GM21786 (cell line): ENCODE measurements around the gene NTSR1.

ENCODE experiments used
- ATAC-seq: cut with Tn5 transposase; IDR thresholded peaks from one replicate; pipeline ENCODE4 v1.9.1; 2021; ENCODE audit not compliant: unreplicated experiment

NTSR1 gene

DNA sequence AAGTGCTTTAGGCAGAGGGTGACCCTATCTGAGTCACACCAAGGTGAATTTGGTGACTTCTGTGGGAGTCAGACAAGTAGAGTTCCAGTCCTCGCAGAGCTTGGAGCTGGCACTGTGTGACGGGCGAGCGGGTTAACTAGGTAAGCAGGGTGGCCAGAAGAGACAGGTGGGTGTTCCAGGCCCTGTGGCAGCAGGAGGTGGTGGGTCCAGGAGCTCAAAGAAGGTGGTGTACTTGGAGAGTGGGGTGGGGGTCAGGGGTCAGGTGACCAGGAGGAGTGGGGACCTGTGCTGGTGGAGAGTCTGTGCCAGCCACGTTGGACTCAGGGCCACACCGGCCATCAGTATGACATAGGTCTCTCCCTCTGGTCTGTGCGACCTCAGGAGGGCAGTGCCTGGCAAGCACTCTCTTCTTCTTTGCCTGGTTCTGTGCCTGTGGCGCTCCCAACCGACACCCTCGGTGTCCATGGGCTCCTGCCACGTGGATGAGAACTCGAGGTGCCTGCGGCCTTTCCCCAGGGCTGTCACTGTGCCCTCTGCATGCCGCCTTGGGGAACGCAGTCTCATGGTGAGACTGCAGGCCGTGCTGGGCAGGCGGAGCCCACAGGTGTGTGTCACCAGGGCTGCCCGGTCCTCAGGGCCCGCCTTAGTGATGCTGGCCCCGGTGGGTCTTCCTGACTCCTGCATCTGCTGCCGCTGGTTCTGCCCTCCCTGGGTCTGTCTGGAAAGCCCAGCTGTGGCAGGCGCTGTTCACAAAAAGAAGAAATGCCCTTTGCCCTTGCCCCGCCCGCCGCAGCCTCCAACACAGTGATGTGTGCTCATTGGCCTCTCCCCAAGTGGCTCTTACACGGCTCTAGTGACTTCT is 89.3 kb downstream of the NTSR1 start:
- ATAC-seq = no peak

GRCh38 chr20:62799036-62799435 is 90.4 kb downstream of the NTSR1 start:
- ATAC-seq = no peak

- no peak for ATAC-seq
Measured at GRCh38 chr20:62799459-62799858, 90.8 kb downstream of the NTSR1 start.

DNA sequence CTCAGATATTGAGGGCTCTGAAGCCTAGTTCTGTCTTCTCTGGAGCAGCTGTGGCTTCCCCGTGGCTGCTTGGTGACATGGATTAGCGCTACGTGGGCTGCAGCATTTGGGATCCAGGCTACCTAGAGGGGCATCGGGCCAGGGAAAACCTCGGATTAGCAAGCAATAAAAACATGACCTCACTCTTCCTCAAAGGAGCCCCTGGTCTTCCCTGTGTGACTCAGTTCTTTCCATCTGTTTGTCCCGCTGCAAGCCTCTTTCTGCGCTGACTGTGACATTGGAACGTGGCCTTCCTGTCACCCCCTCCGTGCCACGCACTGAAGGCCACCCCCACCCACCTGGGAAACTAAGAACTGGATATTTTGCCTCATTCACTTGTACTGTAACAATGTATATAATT is 91.2 kb downstream of the NTSR1 start:
- ATAC-seq = no peak

- no peak for ATAC-seq
Measured at GRCh38 chr20:62800314-62801259, 92.0 kb downstream of the NTSR1 start.

DNA sequence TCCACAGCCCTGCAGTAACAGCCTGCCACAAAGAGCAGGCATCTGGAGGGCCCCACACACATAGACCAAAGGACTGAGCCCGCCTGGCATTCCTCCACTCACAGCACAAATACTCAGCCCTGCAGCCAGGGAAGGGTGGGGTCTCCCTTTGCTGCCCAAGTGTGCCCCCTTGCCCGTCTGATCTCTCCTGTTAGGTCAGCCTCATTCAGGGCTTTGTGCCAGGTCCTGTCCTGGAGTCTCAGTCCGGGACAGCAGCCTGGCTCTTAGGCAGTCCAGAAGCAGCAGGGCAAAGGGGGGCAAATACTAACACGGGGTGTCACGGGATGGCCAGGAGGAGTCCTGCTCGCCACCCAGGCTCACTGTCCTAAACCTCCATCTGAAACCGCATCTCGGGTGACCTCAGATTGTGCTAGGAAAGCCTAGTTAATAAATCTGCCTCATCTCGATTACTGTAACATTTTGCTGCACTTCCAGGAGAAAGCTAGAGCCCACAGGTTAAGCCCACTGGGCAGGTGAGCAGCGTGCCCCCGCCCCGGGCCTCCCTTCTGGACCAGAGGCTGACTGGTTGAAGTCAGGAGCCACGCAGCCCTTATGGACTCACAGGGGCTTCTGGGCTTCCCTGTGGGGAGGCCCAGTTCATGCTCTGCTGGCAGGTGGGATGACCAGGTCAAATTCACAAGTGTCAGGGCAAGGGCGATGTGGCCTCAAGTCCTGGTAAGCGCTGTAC is 92.8 kb downstream of the NTSR1 start:
- no peak for ATAC-seq

DNA sequence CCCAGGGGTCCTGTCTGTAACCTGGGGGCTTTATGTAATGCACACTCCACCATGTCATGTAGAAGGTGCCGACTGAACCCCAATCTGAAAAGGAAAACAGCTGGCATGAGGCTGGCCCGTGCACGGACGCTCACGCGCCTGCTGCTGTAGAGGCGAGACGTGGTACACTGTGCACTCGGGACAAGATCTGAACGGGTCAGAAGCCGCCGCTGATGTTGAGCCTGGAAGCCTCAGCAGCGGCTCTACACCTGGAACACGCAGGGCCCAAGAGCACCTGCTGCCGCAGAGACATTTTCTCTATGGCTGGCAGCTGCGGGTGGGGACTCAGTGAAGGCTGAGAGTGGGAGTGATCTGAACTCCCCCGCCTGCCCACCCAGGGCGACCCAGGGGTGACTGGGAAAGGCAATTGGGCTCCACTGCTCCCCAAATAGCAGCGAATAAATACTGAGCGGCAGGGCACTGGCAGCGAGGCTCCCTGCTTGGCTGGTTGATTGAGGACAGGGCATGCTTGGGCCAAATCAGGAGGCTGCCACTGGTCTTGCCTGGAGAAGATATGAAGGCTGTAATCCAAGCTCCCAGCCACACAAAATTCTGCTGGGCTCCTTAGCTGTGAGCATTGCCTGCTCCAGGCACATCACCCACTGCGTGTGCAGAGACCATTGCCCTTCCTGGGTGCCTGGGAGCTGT is 93.5 kb downstream of the NTSR1 start:
- ATAC-seq = no peak

DNA sequence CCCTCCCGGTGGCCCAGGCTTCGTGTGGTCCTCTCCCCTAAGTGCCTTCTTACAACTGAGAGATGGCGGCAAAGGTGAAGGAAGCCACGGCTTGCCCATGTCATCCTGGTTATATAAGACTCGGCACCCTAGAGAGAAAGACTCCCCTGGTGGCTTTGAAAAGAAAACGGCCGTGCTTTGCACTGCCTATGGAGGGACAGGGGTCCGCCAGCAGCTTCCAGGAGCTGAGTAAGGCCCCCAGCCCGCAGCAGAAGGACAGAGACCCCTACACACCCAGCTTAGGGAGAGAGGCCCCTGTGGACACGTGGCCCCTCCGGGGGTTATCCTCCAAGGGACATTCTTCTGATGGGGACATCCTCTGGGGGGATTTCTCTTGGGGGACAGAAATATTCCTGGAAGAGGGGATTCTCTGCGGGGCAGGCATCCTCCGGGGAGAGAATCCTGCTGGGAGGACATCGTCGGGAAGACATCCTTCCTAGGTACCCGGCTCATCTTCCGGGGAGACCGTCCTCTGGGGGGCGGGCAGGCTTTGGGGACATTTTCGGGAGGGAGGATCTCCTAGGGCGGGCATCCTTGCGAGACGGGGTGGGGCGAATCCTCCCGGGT is 95.5 kb downstream of the NTSR1 start:
- ATAC-seq = no peak

DNA sequence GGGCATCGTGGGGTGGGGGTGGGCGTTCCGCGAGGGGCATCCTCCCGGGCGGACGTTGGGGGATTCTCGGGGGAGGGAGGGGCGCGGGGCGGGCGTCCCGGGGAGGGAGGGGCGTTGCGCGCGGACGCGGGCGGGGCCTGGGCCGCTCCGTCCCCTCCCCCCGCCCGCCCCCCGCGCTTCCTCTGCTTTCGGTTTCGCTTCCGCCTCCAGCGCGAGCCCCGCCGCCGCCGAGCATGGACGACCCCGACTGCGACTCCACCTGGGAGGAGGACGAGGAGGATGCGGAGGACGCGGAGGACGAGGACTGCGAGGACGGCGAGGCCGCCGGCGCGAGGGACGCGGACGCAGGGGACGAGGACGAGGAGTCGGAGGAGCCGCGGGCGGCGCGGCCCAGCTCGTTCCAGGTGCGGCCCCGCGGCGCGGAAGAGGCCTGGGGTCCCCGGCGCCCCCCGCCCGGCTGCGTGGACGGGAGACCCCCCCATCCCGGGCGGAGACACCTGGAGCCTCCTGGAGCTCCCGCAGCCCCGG is 96.1 kb downstream of the NTSR1 start, which contains the start of gene OGFR:
TSS of gene OGFR (plus strand) at position 209 of the 528 bp plus-strand sequence. CDS start at position 234, 25 bp downstream.
- no peak for ATAC-seq

GRCh38 chr20:62805155-62805710 is 96.6 kb downstream of the NTSR1 start:
- no peak for ATAC-seq

- no peak for ATAC-seq
Measured at GRCh38 chr20:62805711-62806382, 97.2 kb downstream of the NTSR1 start.

GRCh38 chr20:62806383-62807050 is 97.9 kb downstream of the NTSR1 start:
- ATAC-seq = no peak

GRCh38 chr20:62807444-62808210 is 99.0 kb downstream of the NTSR1 start:
- no peak for ATAC-seq

GRCh38 chr20:62808211-62808865 is 99.7 kb downstream of the NTSR1 start:
- no peak for ATAC-seq

- ATAC-seq = no peak
Measured at GRCh38 chr20:62809530-62810428, 101.1 kb downstream of the NTSR1 start.

GRCh38 chr20:62811320-62811719 is 102.7 kb downstream of the NTSR1 start:
- no peak for ATAC-seq
